GM12865 (cell line): ENCODE results near the gene MRFAP1L1.

Source experiments
- DNase-seq: peaks from one replicate; pipeline ENCODE4 v3.0.0; 2010; ENCODE audit warnings: low read depth
- H3K4me3 ChIP-seq: 2 replicates; pipeline ENCODE4 v1.5.1; 2011; ENCODE audit warnings: mild to moderate bottlenecking, low read depth, low read length, control low read depth
- TF ChIP-seq, protein P1 (sequence below): IDR thresholded peaks from 2 replicates; pipeline ENCODE4 v1.5.1; 2011; ENCODE audit warnings: low read length, control low read depth, low read depth, inconsistent platforms; ENCODE audit not compliant: insufficient read depth; ENCODE audit errors: missing control alignments

The MRFAP1L1 gene

GRCh38 chr4:6733358-6734164, 23.9 kb upstream of the MRFAP1L1 start:
- no peak overlapping the region for H3K4me3 ChIP-seq
- TF ChIP-seq, protein P1, sequence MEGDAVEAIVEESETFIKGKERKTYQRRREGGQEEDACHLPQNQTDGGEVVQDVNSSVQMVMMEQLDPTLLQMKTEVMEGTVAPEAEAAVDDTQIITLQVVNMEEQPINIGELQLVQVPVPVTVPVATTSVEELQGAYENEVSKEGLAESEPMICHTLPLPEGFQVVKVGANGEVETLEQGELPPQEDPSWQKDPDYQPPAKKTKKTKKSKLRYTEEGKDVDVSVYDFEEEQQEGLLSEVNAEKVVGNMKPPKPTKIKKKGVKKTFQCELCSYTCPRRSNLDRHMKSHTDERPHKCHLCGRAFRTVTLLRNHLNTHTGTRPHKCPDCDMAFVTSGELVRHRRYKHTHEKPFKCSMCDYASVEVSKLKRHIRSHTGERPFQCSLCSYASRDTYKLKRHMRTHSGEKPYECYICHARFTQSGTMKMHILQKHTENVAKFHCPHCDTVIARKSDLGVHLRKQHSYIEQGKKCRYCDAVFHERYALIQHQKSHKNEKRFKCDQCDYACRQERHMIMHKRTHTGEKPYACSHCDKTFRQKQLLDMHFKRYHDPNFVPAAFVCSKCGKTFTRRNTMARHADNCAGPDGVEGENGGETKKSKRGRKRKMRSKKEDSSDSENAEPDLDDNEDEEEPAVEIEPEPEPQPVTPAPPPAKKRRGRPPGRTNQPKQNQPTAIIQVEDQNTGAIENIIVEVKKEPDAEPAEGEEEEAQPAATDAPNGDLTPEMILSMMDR, result no peak
- no peak for DNase-seq

GRCh38 chr4:6732441-6733357, 23.0 kb upstream of the MRFAP1L1 start:
- TF ChIP-seq, protein P1, result no peak
- no peak overlapping the region for H3K4me3 ChIP-seq
- no peak for DNase-seq

GRCh38 chr4:6731780-6732179, 22.1 kb upstream of the MRFAP1L1 start:
- TF ChIP-seq, protein P1, result no peak
- no peak overlapping the region for H3K4me3 ChIP-seq
- DNase-seq, result no peak

GRCh38 chr4:6731318-6731675, 21.6 kb upstream of the MRFAP1L1 start:
- no peak overlapping the region for H3K4me3 ChIP-seq
- TF ChIP-seq, protein P1, result no peak
- DNase-seq, result no peak

- DNase-seq, result no peak
- TF ChIP-seq, protein P1, result no peak
- H3K4me3 ChIP-seq, result no peak overlapping the region
Observed at GRCh38 chr4:6730603-6731317, 21.1 kb upstream of the MRFAP1L1 start.

GRCh38 chr4:6728320-6729029, 18.8 kb upstream of the MRFAP1L1 start:
- DNase-seq, result no peak
- TF ChIP-seq, protein P1, result no peak
- H3K4me3 ChIP-seq, result no peak overlapping the region
